ENCODE results near the gene RASA4.
"Not testable (repeated sequence)": the region's sequence is repeated elsewhere in the genome, so short reads cannot be mapped to it uniquely, and the experiment has no call there.

The RASA4 gene

GRCh38 chr7:102542771-102543170, 73.8 kb downstream of the RASA4 start:
- DNase-seq: not testable (repeated sequence)

DNA sequence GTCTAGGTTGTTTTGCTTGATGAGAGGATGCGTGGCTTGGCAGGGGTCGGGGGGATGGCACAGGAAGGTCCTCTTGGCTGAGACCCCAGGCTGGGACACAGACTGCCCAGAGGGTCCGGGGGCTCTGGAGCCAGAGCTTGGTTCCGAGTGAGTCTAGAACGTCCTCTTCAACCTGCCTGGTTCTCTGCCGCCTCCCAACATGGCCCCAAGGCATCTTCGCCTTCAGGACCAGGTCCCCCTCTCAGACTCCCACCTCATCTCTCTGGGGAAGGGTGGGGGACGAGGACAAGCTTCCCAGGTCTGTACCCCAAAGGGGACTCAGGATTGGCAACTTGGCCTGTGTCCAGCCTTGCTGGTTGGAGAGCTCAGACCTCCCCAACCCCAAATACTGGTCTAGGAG, 74.5 kb downstream of the RASA4 start:
- DNase-seq: not testable (repeated sequence)

- DNase-seq: not testable (repeated sequence)
Measured at GRCh38 chr7:102540604-102541003, 76.0 kb downstream of the RASA4 start.

- not testable (repeated sequence) for DNase-seq
Measured at GRCh38 chr7:102535062-102535615, 81.4 kb downstream of the RASA4 start.

GRCh38 chr7:102532127-102532526, 84.4 kb downstream of the RASA4 start:
- not testable (repeated sequence) for DNase-seq

- not testable (repeated sequence) for DNase-seq
Measured at GRCh38 chr7:102531583-102531982, 85.0 kb downstream of the RASA4 start.

GRCh38 chr7:102527822-102528793, 88.4 kb downstream of the RASA4 start:
- not testable (repeated sequence) for DNase-seq

- DNase-seq: not testable (repeated sequence)
Measured at GRCh38 chr7:102527182-102527581, 89.4 kb downstream of the RASA4 start.

GRCh38 chr7:102524803-102525202, 91.8 kb downstream of the RASA4 start:
- not testable (repeated sequence) for DNase-seq

All from NCI-H345 (cell line).